Activated CD4-positive, CD25-positive, alpha-beta regulatory T cell (primary cell): ENCODE data around the gene BAHCC1.
A peak's percentile ranks its signal among the peaks of the same experiment; 100 is the strongest.

Experiments used
- DNase-seq, 4 experiments: peaks; one replicate each; lab custom pipeline; 2025; lab: John Stamatoyannopoulos, UW

BAHCC1 gene

GRCh38 chr17:81386646-81387099 lies 8.6 kb upstream of the BAHCC1 start:
- no peak for DNase-seq

- DNase-seq, result peak in 1 of 4 experiments; percentile 16
These were observed 7.9 kb upstream of the BAHCC1 start for GRCh38 chr17:81387100-81388090.

GRCh38 chr17:81388091-81388611 lies 7.1 kb upstream of the BAHCC1 start:
- no peak for DNase-seq

- DNase-seq, result no peak
These were observed 6.5 kb upstream of the BAHCC1 start for GRCh38 chr17:81388612-81389367.

- DNase-seq, result no peak
These were observed 5.7 kb upstream of the BAHCC1 start for GRCh38 chr17:81389585-81389984.

- DNase-seq, result no peak
These were observed 5.0 kb upstream of the BAHCC1 start for GRCh38 chr17:81390029-81390872.

- no peak for DNase-seq
These were observed 4.4 kb upstream of the BAHCC1 start for GRCh38 chr17:81390873-81391255.

GRCh38 chr17:81391293-81391935 lies 3.8 kb upstream of the BAHCC1 start:
- DNase-seq, result no peak

GRCh38 chr17:81391936-81392908 lies 3.0 kb upstream of the BAHCC1 start:
- no peak for DNase-seq

- no peak for DNase-seq
These were observed 2.2 kb upstream of the BAHCC1 start for GRCh38 chr17:81392909-81393654.

GRCh38 chr17:81393684-81394376 lies 1.4 kb upstream of the BAHCC1 start:
- peak in 1 of 4 experiments; percentile 48 for DNase-seq

- DNase-seq, result no peak
These were observed 808 bp upstream of the BAHCC1 start for GRCh38 chr17:81394377-81394920.

- DNase-seq, result no peak
These were observed 482 bp downstream of the BAHCC1 start for GRCh38 chr17:81395600-81396277.

GRCh38 chr17:81396278-81396721 lies 1.0 kb downstream of the BAHCC1 start:
- DNase-seq, result no peak

- no peak for DNase-seq
These were observed 1.6 kb downstream of the BAHCC1 start for GRCh38 chr17:81396722-81397313.

- no peak for DNase-seq
These were observed 2.3 kb downstream of the BAHCC1 start for GRCh38 chr17:81397314-81398175.
